HG03064 (cell line): ENCODE results near the gene ABHD11.
"Not testable (repeated sequence)": the region's sequence is repeated elsewhere in the genome, so short reads cannot be mapped to it uniquely, and the experiment has no call there.

Source experiments
- ATAC-seq: cut with Tn5 transposase; IDR thresholded peaks from one replicate; pipeline ENCODE4 v1.9.1; 2021; ENCODE audit warnings: low read depth; ENCODE audit not compliant: unreplicated experiment

ABHD11 gene

GRCh38 chr7:73746378-73746777 is 7.8 kb upstream of the ABHD11 start:
- ATAC-seq, result no peak

- ATAC-seq, result no peak
These were observed 4.4 kb upstream of the ABHD11 start for GRCh38 chr7:73742753-73743641.

- no peak for ATAC-seq
These were observed 3.7 kb upstream of the ABHD11 start for GRCh38 chr7:73742338-73742752.

DNA sequence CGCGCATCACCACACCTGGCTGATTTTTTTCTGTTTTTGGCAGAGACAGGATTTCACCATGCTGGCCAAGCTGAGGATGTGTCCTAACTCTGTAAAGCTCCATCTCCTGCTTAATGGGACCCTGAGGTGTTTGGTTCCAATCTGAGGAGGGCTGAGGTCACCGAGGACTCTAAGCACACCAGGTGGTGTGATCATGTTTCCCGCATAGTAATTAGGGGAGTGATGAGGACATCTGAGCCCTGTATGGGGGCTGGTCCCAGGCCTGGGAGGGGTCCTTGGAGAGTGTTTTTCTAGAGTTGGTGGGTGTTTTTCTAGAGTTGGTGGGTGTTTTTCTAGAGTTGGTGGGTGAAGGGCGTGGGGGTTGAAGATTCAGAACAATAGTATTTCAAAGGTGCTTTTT is 3.0 kb upstream of the ABHD11 start:
- ATAC-seq, result no peak

DNA sequence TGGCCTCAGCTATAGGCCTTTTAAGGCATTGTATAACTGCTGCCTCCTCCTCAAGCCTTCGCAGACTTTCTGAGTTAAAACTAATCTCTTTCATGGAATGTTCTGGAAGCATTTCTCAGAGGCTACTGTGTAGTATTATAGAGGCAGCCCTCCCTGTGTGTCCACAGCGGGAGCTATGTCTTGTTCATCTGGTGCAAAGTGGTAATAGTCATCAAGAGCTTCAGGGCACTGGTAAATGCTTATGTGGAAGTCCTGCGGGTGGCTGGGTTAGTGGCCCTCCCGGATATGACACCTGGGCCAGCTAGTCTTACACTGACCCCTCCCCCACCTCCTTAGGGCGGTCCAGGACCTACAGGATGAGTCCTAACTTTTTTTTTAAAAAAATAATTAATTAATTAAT is 2.2 kb upstream of the ABHD11 start:
- no peak for ATAC-seq

GRCh38 chr7:73740212-73740611 is 1.6 kb upstream of the ABHD11 start:
- no peak for ATAC-seq

DNA sequence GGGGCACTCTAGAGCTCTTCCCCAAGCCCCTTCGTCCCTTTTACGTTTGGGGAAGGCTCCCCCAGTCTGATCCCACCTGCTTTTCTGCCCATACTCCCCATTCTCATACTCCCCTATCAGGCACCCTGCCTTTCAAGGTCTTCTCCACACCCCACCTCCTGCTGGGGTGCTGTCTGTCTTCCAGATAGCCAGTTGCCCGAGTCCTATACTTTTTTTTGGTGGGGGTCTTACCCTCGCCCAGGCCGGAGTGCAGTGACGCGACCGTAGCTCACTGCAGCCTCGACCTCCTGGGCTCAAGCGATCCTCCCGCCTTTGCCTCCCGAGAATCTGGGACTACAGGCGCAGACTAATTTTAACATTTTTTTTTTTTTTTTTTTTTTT is 775 bp upstream of the ABHD11 start:
- no peak for ATAC-seq

- ATAC-seq, result no peak
These were observed 386 bp downstream of the ABHD11 start for GRCh38 chr7:73738220-73738611.

DNA sequence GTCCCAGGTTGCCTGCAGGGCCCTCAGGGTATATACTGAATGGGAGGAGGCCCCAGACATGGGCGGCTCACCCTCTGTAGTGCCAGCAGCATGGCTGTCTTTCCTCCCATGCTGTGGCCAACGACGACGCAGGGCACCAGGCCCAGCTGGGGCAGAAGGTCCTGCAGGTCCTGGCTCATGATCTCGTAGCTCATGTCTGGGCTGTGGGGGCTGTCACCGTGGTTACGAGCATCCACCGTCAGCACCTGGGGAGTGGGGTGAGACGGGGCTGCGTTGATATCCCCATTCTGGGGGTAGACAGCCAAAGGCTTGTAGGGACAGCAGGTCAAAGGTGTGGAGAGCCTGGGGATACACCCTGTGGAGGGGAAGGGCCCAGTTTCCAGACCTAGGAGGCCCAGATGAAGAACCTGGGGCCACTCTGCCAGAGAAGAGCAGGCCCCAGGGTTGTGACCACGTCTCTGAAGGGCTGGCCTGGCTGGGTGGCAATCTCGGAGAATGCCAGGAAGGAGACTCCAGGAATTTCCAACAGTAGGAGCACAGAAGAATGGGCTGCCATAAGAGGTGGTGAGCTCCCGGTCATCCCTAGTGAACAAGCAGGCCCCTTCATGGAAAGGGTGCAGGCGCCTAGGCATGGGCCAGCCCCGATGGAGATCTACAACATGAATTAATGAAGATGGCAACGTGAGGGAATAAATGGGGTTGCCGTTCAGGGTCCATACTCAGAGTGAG is 947 bp downstream of the ABHD11 start:
- ATAC-seq, result no peak

DNA sequence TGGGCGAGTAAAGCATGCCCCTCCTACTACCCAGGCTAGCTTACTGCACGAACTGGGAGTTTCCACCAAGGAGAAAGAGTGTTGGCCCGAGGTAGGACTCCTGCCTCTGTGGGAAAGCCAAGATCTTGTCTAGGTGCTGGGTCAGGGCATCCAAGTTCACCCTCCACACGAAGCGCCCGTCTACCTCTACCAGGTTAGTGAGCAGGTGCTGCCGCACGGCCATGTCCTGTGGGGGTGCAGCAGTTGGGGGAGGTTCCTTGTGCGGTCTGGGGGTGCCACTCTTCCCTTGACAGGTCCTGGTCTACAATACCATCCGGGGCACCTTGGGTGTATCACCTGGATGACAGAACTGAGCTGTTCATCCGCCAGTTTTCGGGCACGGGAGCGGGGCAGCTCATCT is 1.7 kb downstream of the ABHD11 start:
- no peak for ATAC-seq

GRCh38 chr7:73735528-73735905 is 3.1 kb downstream of the ABHD11 start:
- ATAC-seq, result no peak

GRCh38 chr7:73734619-73735527 is 3.7 kb downstream of the ABHD11 start:
- no peak for ATAC-seq

DNA sequence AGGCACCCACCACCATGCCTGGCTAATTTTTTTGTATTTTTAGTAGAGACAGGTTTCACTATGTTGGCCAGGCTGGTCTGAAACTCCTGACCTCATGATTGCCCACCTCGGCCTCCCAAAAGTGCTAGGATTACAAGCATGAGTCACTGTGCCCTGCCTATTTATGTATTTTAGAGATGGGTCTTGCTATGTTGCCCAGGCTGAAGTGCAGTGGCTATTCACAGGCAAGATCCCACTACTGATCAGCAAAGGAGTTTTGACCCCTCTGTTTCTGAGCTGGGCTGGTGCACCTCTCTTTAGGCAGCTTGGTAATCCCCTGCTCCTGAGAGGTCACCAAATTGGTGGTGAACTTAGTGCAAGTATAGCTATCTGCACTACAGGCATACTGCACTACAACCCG is 6.2 kb downstream of the ABHD11 start:
- no peak for ATAC-seq

GRCh38 chr7:73730485-73730884 is 8.1 kb downstream of the ABHD11 start:
- no peak for ATAC-seq

DNA sequence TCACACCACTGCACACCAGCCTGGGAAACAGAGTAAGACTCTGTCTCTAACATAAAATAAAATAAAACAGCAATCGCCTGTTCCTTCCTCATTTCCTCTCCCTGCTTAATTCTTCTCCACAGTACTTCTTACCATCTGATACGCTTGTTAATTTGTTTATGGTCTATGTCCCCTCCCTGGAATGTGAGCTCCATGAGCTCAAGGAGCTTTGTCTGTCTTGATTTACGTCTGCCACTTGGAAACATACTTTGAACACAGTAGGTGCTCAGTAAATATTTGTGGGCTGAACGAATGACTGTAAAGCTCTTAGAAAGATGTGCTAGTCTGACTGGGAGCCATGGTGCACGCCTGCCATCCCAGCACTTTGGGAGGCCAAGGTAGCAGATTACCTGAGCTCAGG is 10.1 kb downstream of the ABHD11 start:
- ATAC-seq, result no peak

GRCh38 chr7:73727952-73728351 is 10.7 kb downstream of the ABHD11 start:
- ATAC-seq, result no peak

DNA sequence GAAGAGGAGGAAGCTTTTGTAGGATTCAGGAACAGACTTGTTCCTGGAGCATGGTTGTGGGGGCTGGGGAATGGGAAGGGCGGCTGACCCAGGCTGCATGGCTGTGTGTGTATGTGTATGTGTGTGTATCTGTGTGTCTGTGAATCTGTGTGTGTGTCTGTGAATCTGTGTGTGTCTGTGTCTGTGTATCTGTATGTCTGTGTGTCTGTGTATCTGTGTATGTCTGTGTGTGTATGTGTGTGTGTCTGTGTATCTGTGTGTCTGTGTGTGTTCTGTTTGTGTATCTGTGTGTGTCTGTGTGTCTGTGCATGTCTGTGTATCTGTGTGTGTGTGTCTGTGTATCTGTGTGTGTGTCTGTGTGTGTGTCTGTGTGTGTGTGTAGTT is 12.5 kb downstream of the ABHD11 start:
- ATAC-seq, result peak; percentile 35

- no peak for ATAC-seq
These were observed 14.8 kb downstream of the ABHD11 start for GRCh38 chr7:73723813-73724212.

DNA sequence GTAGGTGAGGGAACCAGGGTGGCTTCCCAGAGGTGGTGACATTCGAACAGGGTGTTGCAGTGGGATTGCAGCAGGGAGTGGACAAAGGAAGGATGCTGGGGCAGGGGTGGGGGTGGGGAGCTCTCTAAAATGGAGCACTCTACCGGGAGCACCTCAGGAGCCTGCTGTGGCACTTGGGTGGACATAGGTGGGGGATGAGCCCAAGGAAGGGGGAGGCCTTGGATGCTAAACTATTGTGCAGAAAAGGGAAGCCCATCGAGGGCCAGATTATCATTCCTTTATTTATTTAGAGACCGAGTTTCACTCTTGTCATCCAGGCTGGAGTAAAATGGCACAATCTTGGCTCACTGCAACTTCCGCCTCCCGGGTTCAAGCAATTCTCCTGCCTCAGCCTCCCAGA is 15.8 kb downstream of the ABHD11 start:
- no peak for ATAC-seq

DNA sequence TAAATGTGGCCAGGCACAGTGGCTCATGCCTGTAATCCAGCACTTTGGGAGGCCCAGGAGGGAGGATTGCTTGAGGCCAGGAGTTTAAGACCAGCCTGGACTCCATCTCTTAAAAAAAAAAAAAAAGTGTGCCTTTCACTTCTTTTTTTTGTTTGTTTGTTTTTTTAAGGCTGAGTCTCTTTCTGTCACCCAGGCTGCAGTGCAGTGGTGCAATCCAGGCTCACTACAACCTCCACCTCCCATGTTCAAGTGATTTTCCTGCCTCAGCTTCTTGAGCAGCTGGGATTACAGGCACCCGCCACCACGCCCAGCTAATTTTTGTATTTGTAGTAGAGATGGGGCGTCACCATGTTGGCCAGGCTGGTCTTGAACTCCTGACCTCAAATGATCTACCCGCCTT is 16.4 kb downstream of the ABHD11 start:
- ATAC-seq, result not testable (repeated sequence)

DNA sequence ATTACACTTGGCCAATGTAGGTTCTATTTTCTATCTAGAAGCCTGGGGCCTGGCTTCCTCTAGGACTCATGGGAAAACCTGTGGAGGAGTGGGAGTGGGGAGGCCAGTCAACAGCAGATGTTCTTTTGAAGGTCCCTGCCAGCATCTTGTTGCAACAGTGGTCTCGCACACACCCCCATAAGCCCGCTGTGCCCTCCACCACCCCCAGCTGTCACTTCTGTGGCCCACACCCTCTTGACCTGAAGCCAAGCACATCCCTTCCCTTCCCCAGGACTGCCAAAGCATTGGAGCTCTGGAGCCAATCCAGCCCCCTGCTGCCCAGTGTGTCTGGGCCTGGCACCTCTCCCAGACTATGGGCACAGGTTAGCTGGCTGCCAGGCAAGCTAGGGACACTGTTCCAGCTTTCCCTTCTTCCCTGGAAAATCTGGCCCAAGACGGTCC is 17.2 kb downstream of the ABHD11 start:
- ATAC-seq, result no peak
